Measurements from ENCODE around the gene CLEC16A. TPM values are rescaled to one million over a fixed set of nuclear protein-coding genes. Genes with fewer than 3 reads are reported as not detected.
A peak's percentile ranks its signal among the peaks of the same experiment; 100 is the strongest.

The CLEC16A gene, protein sequence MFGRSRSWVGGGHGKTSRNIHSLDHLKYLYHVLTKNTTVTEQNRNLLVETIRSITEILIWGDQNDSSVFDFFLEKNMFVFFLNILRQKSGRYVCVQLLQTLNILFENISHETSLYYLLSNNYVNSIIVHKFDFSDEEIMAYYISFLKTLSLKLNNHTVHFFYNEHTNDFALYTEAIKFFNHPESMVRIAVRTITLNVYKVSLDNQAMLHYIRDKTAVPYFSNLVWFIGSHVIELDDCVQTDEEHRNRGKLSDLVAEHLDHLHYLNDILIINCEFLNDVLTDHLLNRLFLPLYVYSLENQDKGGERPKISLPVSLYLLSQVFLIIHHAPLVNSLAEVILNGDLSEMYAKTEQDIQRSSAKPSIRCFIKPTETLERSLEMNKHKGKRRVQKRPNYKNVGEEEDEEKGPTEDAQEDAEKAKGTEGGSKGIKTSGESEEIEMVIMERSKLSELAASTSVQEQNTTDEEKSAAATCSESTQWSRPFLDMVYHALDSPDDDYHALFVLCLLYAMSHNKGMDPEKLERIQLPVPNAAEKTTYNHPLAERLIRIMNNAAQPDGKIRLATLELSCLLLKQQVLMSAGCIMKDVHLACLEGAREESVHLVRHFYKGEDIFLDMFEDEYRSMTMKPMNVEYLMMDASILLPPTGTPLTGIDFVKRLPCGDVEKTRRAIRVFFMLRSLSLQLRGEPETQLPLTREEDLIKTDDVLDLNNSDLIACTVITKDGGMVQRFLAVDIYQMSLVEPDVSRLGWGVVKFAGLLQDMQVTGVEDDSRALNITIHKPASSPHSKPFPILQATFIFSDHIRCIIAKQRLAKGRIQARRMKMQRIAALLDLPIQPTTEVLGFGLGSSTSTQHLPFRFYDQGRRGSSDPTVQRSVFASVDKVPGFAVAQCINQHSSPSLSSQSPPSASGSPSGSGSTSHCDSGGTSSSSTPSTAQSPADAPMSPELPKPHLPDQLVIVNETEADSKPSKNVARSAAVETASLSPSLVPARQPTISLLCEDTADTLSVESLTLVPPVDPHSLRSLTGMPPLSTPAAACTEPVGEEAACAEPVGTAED
- 10 to 100 TPM; 46.6 to 47.6 TPM for total RNA-seq

DNA sequence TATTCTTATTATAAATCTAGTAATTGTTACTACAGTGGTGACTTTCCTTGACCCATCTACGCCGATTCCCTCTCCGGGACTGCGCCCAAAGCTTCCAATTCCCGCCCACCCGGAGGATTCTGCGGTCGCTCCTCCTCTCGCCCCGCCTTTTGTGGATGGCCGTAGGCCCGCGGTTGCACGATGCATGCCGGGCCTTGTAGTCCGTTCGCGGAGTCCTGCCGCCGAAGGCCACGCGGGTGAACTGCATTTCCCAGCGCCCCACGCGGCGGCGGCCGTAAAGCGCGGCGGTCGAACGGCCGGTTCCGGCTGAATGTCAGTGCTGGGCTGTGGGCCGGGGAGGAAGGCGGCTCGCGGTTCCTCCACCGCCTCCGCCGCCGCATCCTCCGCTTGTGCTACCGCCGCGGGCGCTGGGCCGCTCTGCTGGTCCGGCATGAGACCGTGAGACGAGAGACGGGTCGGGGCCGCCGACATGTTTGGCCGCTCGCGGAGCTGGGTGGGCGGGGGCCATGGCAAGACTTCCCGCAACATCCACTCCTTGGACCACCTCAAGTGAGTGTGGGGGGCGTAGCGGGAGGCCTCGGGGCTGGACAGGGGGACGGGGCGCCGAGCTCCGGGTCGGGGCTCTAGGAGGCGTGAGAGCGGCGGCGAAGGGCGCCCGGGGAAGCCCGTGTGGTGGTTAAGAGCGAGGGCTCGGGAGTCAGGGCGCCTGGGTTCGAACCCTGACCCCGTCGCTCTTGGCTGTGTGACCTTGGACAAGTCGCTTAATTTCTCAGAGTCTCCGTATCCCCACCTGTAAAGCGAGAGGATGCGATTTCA, at the start of gene CLEC16A:
Gene CLEC16A, plus strand, starts transcription at position 316 of the 816 bp plus-strand sequence. Its CDS starts 154 bp downstream, at position 470.
- Histone ChIP-seq H3K36me3 (no peaks in the 10 kb centered on the region), H3K27me3 (replicated peaks; ENCODE audit: insufficient read depth) (no peaks in the 10 kb centered on the region), H3K4me3 (peak within 1 kb of the TSS; percentile 98), H3K4me1 (ENCODE audit: control insufficient read depth in 1 of 2, low read depth in 2 of 2) (peaks cover 40 to 61% of the 10 kb centered on the region in 2 donors), H3K27ac (peak within 1 kb of the TSS; percentile 81 to 90), H3K9me3 (no peaks in the 10 kb centered on the region)
- ATAC-seq (ENCODE audit: insufficient number of reproducible peaks, low FRiP score, low read depth) (peak; percentile 47), DNase-seq (ENCODE audit: low spot score) (peak; percentile 89)
- TF ChIP-seq, protein P1, sequence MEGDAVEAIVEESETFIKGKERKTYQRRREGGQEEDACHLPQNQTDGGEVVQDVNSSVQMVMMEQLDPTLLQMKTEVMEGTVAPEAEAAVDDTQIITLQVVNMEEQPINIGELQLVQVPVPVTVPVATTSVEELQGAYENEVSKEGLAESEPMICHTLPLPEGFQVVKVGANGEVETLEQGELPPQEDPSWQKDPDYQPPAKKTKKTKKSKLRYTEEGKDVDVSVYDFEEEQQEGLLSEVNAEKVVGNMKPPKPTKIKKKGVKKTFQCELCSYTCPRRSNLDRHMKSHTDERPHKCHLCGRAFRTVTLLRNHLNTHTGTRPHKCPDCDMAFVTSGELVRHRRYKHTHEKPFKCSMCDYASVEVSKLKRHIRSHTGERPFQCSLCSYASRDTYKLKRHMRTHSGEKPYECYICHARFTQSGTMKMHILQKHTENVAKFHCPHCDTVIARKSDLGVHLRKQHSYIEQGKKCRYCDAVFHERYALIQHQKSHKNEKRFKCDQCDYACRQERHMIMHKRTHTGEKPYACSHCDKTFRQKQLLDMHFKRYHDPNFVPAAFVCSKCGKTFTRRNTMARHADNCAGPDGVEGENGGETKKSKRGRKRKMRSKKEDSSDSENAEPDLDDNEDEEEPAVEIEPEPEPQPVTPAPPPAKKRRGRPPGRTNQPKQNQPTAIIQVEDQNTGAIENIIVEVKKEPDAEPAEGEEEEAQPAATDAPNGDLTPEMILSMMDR (IDR thresholded peaks at IDR 0.05): no peak

DNA sequence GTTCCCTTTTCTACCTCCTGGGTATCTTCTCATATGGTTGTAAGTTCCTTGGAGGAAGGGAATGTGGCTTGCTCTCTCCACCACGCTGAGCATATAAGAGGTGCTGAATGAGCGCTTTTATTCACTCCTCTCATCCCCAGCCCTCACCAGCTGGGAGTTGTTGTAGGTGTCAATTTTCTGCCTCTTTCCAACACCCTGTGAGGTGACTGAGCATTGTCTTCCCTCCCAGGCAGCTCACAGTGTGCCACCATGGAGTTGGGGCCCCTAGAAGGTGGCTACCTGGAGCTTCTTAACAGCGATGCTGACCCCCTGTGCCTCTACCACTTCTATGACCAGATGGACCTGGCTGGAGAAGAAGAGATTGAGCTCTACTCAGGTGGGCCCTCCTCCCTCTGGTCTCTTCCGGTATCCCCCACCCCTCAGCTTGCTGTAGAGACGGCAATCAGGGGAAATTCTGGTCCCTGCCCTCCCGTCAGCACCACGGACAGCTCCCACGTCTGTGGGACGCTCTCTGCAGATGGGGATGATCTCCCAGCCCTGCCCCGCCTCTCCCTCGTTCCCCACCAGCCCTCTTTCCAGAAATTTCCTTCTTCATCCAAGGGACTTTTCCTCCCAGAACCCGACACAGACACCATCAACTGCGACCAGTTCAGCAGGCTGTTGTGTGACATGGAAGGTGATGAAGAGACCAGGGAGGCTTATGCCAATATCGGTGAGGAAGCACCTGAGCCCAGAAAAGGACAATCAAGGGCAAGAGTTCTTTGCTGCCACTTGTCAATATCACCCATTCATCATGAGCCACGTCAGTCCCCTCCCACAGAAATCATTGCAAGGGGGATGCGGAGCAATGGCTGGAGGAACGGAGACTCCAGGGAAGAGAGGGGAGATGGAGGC, 49.1 kb upstream of the CLEC16A start:
- TF ChIP-seq, protein P1 (IDR thresholded peaks at IDR 0.05): no peak
- Histone ChIP-seq H3K4me1 (ENCODE audit: control insufficient read depth in 1 of 2, low read depth in 2 of 2) (no peaks in the 10 kb centered on the region), H3K4me3 (no peak overlapping the region), H3K27me3 (replicated peaks; ENCODE audit: insufficient read depth) (no peaks in the 10 kb centered on the region), H3K36me3 (no peaks in the 10 kb centered on the region), H3K27ac (no peak overlapping the region), H3K9me3 (no peaks in the 10 kb centered on the region)
- DNase-seq (ENCODE audit: low spot score): no peak
- ATAC-seq (ENCODE audit: insufficient number of reproducible peaks, low FRiP score, low read depth): no peak

DNA sequence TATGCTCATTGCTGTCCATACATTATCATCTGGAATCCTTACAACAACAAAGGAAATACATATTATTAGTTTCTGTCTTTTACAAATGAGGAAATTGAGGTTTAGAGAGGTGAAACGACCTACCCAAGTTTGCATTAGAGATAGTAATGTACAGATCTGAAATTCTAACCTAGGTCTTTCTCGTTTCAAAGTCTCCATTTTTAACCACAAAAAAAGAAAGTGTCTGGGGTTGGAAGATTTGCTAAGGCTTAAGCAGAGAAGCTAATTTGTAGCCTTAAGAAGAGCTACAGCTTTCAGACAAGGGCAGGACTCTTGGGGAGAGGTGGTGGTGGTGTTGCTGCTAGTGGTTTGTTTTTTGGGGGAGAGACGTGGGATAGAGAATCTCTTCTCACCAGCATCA, 48.2 kb upstream of the CLEC16A start:
- TF ChIP-seq, protein P1 (IDR thresholded peaks at IDR 0.05): no peak
- no peaks in the 10 kb centered on the region for H3K9me3 ChIP-seq
- H3K36me3 ChIP-seq: no peaks in the 10 kb centered on the region
- H3K27me3 ChIP-seq (replicated peaks; ENCODE audit: insufficient read depth): no peaks in the 10 kb centered on the region
- no peak for ATAC-seq (ENCODE audit: insufficient number of reproducible peaks, low FRiP score, low read depth)
- H3K27ac ChIP-seq: no peak overlapping the region
- H3K4me1 ChIP-seq (ENCODE audit: control insufficient read depth in 1 of 2, low read depth in 2 of 2): no peaks in the 10 kb centered on the region
- no peak for DNase-seq (ENCODE audit: low spot score)
- no peak overlapping the region for H3K4me3 ChIP-seq

DNA sequence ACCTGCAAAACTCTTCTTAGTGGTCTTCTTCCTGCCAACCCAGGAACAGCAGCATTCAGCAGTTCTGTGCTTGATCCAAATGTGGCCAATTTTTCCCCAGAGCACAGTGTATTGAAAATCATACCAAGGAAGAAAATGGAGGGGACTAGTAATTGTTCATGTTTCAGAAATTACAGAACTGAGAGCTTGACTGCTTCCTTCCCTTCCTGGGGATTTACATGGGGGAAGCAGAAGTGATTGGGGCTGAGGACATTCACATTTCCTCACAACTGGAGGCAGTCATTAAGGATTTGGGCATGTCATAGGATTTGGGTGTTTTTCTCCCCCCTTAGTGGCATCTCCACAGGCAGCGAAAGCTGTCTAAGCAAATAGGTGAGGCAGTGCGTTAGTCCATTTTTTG, 47.6 kb upstream of the CLEC16A start:
- DNase-seq (ENCODE audit: low spot score) (no peak), ATAC-seq (ENCODE audit: insufficient number of reproducible peaks, low FRiP score, low read depth) (no peak)
- TF ChIP-seq, protein P1 (IDR thresholded peaks at IDR 0.05): no peak
- Histone ChIP-seq H3K4me3 (no peak overlapping the region), H3K4me1 (ENCODE audit: control insufficient read depth in 1 of 2, low read depth in 2 of 2) (no peaks in the 10 kb centered on the region), H3K36me3 (no peaks in the 10 kb centered on the region), H3K27ac (no peak overlapping the region), H3K9me3 (no peaks in the 10 kb centered on the region), H3K27me3 (replicated peaks; ENCODE audit: insufficient read depth) (no peaks in the 10 kb centered on the region)
